Astrocyte (in vitro differentiated cells and primary cell): Measurements from ENCODE around the gene TENT5C. TPM values are rescaled to one million over a fixed set of nuclear protein-coding genes. Genes with fewer than 3 reads are reported as not detected.

Experiments
- DNase-seq: peaks from one replicate; pipeline ENCODE4 v3.0.0-alpha.2; 2010; ENCODE audit warnings: low read depth
- FAIRE-seq: peaks from 2 replicates; lab custom pipeline; 2011; peaks lifted over from hg19 to GRCh38; lab: Jason Lieb, UNC
- H2AFZ ChIP-seq: 2 replicates; pipeline ENCODE4 v1.6.0; 2012; ENCODE audit warnings: low read depth, low read length, inconsistent platforms
- H3K27ac ChIP-seq: 2 replicates; pipeline ENCODE4 v1.5.1; 2011; ENCODE audit warnings: low read depth, low read length, inconsistent platforms
- H3K27me3 ChIP-seq: 2 replicates; pipeline ENCODE4 v1.6.0; 2011; ENCODE audit warnings: low read length, inconsistent platforms; ENCODE audit not compliant: insufficient read depth
- H3K36me3 ChIP-seq: 2 replicates; pipeline ENCODE4 v1.5.1; 2011; ENCODE audit warnings: low read length, inconsistent platforms; ENCODE audit not compliant: insufficient read depth
- H3K4me1 ChIP-seq: 2 replicates; pipeline ENCODE4 v1.5.1; 2011; ENCODE audit warnings: low read length, inconsistent platforms; ENCODE audit not compliant: insufficient read depth
- H3K4me2 ChIP-seq: 2 replicates; pipeline ENCODE4 v1.6.0; 2012; ENCODE audit warnings: low read length, inconsistent platforms
- H3K4me3 ChIP-seq: 2 replicates; pipeline ENCODE4 v1.5.1; 2011; ENCODE audit warnings: low read depth, mild to moderate bottlenecking, low read length, inconsistent platforms; ENCODE audit not compliant: insufficient read depth
- H3K79me2 ChIP-seq: 2 replicates; pipeline ENCODE4 v1.6.0; 2012; ENCODE audit warnings: mild to moderate bottlenecking, low read length, inconsistent platforms; ENCODE audit not compliant: insufficient read depth
- H3K9ac ChIP-seq: 2 replicates; pipeline ENCODE4 v1.6.0; 2012; ENCODE audit warnings: mild to moderate bottlenecking, low read length, inconsistent platforms
- H3K9me3 ChIP-seq: 2 replicates; pipeline ENCODE4 v1.5.1; 2012; ENCODE audit warnings: low read depth, mild to moderate bottlenecking, low read length, inconsistent platforms; ENCODE audit not compliant: insufficient read depth
- H4K20me1 ChIP-seq: 2 replicates; pipeline ENCODE4 v1.6.0; 2012; ENCODE audit warnings: low read length, inconsistent platforms; ENCODE audit not compliant: insufficient read depth
- H3K27ac Mint-ChIP-seq: one replicate; pipeline ENCODE4 v1.8.0; 2021; ENCODE audit warnings: mild to moderate bottlenecking, mixed read lengths; ENCODE audit not compliant: unreplicated experiment
- H3K27me3 Mint-ChIP-seq: one replicate; pipeline ENCODE4 v1.8.0; 2021; ENCODE audit warnings: low read depth, mixed read lengths; ENCODE audit not compliant: unreplicated experiment
- H3K36me3 Mint-ChIP-seq: one replicate; pipeline ENCODE4 v1.8.0; 2021; ENCODE audit warnings: low read depth, mixed read lengths; ENCODE audit not compliant: unreplicated experiment
- H3K4me1 Mint-ChIP-seq: one replicate; pipeline ENCODE4 v1.8.0; 2021; ENCODE audit warnings: low read depth, mixed read lengths; ENCODE audit not compliant: unreplicated experiment
- H3K4me3 Mint-ChIP-seq: one replicate; pipeline ENCODE4 v1.8.0; 2021; ENCODE audit warnings: mild to moderate bottlenecking, moderate library complexity, mixed read lengths; ENCODE audit not compliant: unreplicated experiment
- H3K9me3 Mint-ChIP-seq: one replicate; pipeline ENCODE4 v1.8.0; 2021; ENCODE audit warnings: mild to moderate bottlenecking, mixed read lengths; ENCODE audit not compliant: unreplicated experiment
- CTCF ChIP-seq: IDR thresholded peaks from 2 replicates; pipeline ENCODE4 v1.5.1; 2011; ENCODE audit warnings: low read depth, mild to moderate bottlenecking, inconsistent platforms, low read length, moderate library complexity; ENCODE audit not compliant: insufficient read depth
- EZH2 ChIP-seq: IDR thresholded peaks from 2 replicates; pipeline ENCODE4 v1.6.1; 2012; ENCODE audit warnings: mild to moderate bottlenecking, low read length, inconsistent platforms; ENCODE audit not compliant: insufficient read depth
- total RNA-seq: library from RNA; stranded (reverse); gene quantifications from 2 replicates; pipeline ENCODE4 v1.2.1, GENCODE V29; 2021

The TENT5C gene
- total RNA-seq, 1 donor from 2014 or later, result 0.77 TPM

DNA sequence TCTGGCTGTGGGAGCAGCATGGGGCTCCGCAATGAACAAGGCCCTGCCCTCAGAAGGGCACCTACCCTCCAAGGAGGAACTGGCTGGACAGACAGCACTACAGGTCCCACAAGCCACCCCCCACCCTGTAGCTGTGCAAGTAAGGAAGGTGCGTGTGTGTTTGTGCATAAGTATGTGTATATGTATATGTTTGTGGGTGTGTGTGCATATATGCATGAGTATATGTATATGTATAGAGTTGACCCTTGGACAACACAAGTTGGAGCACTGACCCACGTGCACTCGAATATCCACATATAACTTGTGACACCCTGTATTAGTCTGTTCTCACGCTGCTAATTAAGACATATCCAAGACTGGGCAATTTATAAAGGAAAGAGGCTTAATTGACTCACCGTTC, 22.6 kb upstream of the TENT5C start:
- no peak for FAIRE-seq
- H4K20me1 ChIP-seq, result no peaks in the 10 kb centered on the region
- H3K9ac ChIP-seq, result no peak overlapping the region
- Mint-ChIP-seq H3K36me3 (no peaks in the 10 kb centered on the region), H3K4me3 (no peak overlapping the region), H3K4me1 (no peaks in the 10 kb centered on the region), H3K27ac (no peak overlapping the region), H3K27me3 (peaks cover 17% of the 10 kb centered on the region), H3K9me3 (no peaks in the 10 kb centered on the region)
- no peaks in the 10 kb centered on the region for H3K36me3 ChIP-seq
- no peak overlapping the region for H3K27ac ChIP-seq
- H3K4me1 ChIP-seq, result no peaks in the 10 kb centered on the region
- H3K9me3 ChIP-seq, result no peaks in the 10 kb centered on the region
- no peak overlapping the region for H3K4me2 ChIP-seq
- H3K79me2 ChIP-seq, result no peaks in the 10 kb centered on the region
- H2AFZ ChIP-seq, result no peak overlapping the region
- TF ChIP-seq EZH2, result no peak
- TF ChIP-seq CTCF, result no peak
- DNase-seq, result no peak
- H3K27me3 ChIP-seq, result no peaks in the 10 kb centered on the region
- H3K4me3 ChIP-seq, result no peak overlapping the region

DNA sequence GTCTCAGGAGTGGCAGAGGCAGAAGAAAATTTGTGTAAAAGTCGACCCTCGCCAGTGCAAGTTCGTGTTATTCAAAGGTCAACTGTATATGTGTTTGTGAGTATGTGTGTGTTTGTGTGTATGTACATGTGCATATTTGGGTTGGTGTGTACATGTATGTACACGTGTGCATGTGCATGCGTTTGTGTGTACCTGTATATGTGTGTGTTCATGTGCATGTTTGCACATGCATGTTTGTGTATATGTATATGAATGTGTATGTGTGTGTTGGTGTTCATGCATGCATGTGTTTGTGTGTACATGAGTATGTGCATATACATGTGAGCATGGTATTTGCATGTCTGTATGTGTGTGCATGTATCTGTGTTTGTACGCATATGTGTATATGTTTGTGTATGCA, 21.7 kb upstream of the TENT5C start:
- Mint-ChIP-seq H3K4me3 (no peak overlapping the region), H3K27me3 (peaks cover 16% of the 10 kb centered on the region), H3K4me1 (no peaks in the 10 kb centered on the region), H3K27ac (no peak overlapping the region), H3K36me3 (no peaks in the 10 kb centered on the region), H3K9me3 (peaks cover 3% of the 10 kb centered on the region)
- H3K36me3 ChIP-seq, result no peaks in the 10 kb centered on the region
- no peak overlapping the region for H3K27ac ChIP-seq
- FAIRE-seq, result no peak
- H3K4me3 ChIP-seq, result no peak overlapping the region
- no peak overlapping the region for H3K9ac ChIP-seq
- no peak overlapping the region for H2AFZ ChIP-seq
- no peaks in the 10 kb centered on the region for H3K79me2 ChIP-seq
- H3K9me3 ChIP-seq, result no peaks in the 10 kb centered on the region
- no peaks in the 10 kb centered on the region for H4K20me1 ChIP-seq
- no peaks in the 10 kb centered on the region for H3K4me1 ChIP-seq
- no peak for DNase-seq
- no peak for TF ChIP-seq CTCF
- TF ChIP-seq EZH2, result no peak
- no peak overlapping the region for H3K4me2 ChIP-seq
- no peaks in the 10 kb centered on the region for H3K27me3 ChIP-seq

DNA sequence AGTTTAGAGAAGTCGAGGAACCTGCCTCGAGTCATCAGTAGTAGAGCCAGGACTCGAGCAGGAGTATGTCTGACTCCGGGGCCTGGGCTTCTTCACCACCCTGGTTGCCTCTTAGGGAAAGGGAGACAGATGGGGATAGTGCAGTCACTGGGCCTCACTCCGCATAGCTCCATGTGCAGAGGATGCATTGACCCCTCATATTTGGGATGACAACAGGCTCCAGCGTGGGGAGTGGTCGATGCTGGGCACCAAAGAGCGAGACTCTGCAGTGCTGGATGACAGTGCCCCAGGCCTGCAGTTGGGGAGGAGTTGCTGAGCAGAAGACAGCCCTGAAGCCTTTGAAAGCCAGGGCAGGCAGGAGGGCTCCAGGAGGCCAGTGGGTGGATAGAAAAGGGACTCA, 20.8 kb upstream of the TENT5C start:
- Histone ChIP-seq H3K9ac (no peak overlapping the region), H2AFZ (no peak overlapping the region), H4K20me1 (no peaks in the 10 kb centered on the region), H3K4me2 (no peak overlapping the region), H3K9me3 (no peaks in the 10 kb centered on the region), H3K27me3 (no peaks in the 10 kb centered on the region), H3K4me3 (no peak overlapping the region), H3K4me1 (no peaks in the 10 kb centered on the region), H3K79me2 (no peaks in the 10 kb centered on the region), H3K27ac (no peak overlapping the region), H3K36me3 (no peaks in the 10 kb centered on the region)
- no peak for TF ChIP-seq EZH2
- TF ChIP-seq CTCF, result no peak
- DNase-seq, result no peak
- peaks cover 16% of the 10 kb centered on the region for H3K27me3 Mint-ChIP-seq
- H3K27ac Mint-ChIP-seq, result no peak overlapping the region
- H3K4me1 Mint-ChIP-seq, result no peaks in the 10 kb centered on the region
- no peak for FAIRE-seq
- H3K4me3 Mint-ChIP-seq, result no peak overlapping the region
- no peaks in the 10 kb centered on the region for H3K36me3 Mint-ChIP-seq
- peaks cover 3% of the 10 kb centered on the region for H3K9me3 Mint-ChIP-seq
